SW 1271 (cell line): ENCODE results near the gene RSPO4.
"Not testable (repeated sequence)": the region's sequence is repeated elsewhere in the genome, so short reads cannot be mapped to it uniquely, and the experiment has no call there.

Experiments
- DNase-seq, 2 experiments: peaks; one replicate each; lab custom pipeline; 2025; lab: John Stamatoyannopoulos, UW

RSPO4 gene

DNA sequence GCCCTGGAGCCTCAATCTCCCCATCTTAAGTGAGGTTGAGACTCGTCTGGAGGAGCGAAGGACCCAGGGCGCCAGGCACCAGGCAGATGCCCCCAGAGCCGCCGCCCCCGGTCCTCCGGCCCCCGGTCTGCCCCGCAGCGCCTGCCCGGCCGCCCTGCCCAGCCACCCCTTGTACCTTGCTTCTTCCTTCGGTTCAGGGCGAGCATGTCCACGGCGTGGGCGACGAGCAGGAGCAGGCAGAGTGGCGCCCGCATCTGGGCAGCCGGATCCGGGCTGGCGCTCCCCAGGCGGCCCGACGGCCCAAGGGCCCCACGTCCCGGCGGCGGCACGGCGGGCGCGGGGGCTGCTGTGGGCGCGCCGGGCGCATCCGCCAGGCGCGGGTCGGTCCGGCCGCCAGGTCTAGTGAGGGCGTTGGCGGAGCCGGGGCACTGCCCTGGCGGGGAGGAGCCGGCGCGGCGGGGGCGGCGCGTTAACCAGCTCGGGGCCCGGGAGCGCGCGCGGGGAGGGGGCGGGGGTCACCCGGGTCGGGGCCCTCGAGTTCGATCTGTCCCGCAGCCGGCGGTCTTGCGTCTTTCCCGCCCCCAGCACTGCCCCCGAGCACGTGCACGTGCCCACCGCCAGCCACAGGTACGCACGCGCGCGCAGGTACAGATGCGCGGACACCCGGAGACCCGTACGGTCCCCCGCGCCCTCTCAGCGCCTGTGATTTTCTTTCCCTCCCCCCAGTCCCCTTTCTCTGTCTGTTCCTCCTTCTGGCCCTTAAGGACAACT is at the start of gene RSPO4:
Gene RSPO4, minus strand, starts transcription at position 401 of the 771 bp plus-strand sequence. Its CDS starts 147 bp downstream, at position 254.
- no peak for DNase-seq

DNA sequence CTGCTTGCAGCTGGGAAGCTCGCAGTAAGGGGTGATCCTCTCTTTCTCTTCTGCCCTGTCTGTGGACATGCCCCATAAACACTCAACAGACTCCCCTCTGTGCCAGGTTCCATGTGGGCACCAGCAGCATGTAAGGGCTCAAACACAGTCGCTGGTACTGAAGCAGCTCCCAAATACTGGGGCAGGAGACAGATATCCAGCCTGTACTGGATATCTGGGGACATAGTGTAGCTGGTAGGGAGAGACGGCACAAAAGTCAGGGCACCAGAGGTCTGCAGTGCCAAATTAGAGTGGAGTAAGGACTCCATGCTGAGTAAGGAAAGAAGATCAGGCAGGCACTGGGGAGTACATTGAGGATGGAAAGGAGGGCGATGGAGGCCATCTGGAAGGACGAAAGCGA is 48.3 kb upstream of the RSPO4 start:
- DNase-seq, result no peak

- DNase-seq, result no peak
Observed at GRCh38 chr20:1045860-1046418, 43.8 kb upstream of the RSPO4 start.

GRCh38 chr20:1041845-1042390 is 39.8 kb upstream of the RSPO4 start:
- DNase-seq, result no peak

DNA sequence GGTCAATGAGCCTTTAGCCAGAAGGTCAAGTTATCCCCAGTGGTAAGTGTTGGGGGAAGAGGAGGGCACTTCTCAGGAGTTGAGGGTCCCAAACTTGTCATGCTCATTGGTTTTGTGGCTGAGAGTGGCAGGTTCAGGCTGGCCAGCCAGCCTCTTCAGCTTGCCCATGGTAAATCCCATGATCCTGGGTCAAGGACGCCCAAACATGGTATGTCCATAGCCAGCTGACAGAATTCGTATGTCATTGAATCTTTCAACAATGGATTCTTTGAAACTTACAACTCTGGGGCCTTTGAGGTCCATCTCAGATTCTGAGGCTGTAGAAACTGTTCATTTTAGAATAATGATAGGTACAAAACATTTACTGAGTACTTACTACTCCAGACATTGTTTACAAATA is 36.1 kb upstream of the RSPO4 start:
- no peak for DNase-seq

DNA sequence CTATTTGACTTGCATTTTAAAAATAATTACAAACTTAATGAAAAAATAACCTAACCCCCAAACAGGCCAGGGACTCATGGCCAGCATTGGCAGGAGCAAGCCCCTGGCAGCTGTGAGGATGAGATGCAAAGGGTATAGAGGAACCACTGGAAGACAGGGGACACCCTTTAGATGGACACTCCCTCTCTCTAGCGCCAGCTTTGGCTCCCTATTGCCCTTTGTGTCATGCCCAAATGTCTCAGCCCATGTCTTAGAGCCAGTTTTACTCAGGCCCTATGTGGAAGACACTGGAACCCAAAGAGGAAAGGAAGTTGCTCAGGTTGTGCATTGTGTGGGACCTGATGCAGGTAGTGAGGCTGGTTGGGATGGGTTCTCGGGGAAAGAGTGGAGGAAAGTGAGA is 34.9 kb upstream of the RSPO4 start:
- DNase-seq, result no peak

- DNase-seq, result no peak
Observed at GRCh38 chr20:1035466-1035865, 33.4 kb upstream of the RSPO4 start.

DNA sequence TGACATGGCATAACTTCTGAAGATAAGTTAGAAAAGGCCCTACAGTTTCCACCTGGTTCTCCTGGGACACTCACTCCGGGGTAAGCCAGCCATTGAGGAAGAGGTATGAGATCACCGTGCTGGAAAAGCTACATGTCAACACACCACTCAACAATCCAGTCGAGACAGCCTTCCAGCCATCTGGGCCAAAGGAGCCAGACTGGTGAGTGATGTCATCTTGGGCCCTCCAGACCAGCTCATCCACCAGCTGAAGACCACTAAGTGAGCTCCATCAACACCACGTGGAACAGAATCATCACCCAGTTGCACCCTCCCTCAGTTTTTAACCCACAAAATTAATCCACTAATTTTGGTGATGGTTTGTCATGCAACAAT is 32.3 kb upstream of the RSPO4 start:
- no peak for DNase-seq

- DNase-seq, result no peak
Observed at GRCh38 chr20:1033751-1034414, 31.8 kb upstream of the RSPO4 start.

GRCh38 chr20:1029980-1030379 is 27.9 kb upstream of the RSPO4 start:
- DNase-seq, result no peak

DNA sequence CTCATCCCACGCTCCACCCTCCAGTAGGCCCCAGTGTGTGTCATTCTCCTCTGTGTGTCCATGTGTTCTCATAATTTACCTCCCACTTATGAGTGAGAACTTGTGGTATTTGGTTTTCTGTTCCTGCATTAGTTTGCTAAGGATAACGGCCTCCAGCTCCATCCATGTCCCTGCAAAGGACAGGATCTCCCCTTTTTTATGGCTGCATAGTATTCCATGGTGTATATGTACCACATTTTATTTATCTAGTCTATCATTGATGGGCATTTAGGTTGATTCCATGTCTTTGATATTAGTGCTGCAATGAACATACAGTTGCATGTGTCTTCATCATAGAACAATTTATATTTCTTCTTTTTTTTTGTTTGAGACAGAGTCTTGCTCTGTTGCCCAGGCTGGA is 24.1 kb upstream of the RSPO4 start:
- DNase-seq, result not testable (repeated sequence)

- DNase-seq, result no peak
Observed at GRCh38 chr20:1022871-1023270, 20.8 kb upstream of the RSPO4 start.

DNA sequence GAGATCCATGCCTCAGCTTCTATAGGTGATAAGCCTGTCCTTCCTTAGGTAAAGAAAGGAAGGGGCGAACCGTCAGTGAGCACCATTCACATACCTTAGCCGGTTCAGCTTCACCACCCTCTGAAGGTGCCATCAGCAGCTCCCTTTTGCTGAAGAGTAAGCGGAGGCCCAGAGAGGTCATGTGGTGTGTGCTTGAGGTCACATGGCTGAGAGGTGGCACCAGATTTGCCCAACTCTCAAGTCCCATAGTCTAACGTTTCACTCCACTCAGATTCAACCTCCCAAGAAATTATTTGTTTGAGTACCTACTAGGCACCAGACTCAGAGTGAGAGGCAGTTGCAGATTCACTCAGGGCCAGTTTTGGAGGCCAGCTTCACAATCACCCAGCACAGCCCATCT is 18.5 kb upstream of the RSPO4 start:
- DNase-seq, result no peak

DNA sequence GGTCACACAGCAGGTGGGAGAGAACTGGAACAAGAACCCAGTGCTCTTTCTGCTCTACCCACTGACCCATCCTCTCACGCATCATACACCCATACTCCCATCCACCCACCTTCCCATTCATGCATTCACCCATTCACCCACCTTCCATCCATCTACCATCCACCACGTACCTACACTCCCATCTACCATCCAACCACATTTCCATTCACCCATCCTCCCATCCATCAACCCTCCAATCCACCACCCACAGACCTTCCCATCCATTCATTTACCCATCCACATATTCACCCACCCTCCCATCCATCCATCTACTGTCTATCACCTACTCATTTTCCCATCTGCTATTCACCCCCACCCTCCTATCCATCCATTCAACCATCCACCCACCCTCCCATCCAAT is 17.2 kb upstream of the RSPO4 start:
- DNase-seq, result no peak

DNA sequence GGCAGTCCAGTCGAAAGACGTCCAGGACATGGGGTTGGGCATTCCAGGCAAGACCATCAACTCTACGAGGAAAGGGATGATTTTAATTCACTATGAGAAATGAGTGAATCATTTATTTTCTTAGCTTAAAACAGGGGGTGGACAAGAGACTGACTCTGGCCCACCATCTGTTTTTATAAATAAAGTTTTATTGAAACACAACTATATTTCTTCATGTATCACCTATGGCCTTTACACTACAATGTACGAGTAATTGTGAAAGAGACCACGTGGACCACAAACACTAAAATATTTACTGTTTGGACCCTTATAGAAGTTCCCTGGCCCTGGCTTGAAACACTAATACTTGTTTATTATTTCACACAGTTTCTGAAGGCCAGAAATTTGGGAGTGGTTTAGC is 15.6 kb upstream of the RSPO4 start:
- no peak for DNase-seq

GRCh38 chr20:1015181-1015580 is 13.1 kb upstream of the RSPO4 start:
- no peak for DNase-seq

DNA sequence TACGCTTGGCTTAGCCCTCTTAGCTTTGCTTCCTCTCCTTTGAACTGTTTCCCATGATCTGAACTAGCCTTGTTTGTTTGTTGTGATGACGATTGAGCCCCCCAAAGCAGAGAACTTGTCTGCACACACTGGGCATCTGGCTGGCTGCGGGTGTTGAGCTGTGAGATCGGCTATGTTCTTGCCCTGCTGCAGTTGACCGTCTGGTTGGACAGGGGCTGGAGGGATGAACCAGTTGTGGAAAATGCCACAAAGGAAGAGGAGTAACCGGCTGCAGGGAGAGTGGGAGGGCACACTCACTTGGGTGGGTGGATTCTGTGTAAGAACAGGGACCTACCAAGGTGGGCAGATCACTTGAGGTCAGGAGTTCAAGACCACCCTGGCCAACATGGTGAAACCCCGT is 12.4 kb upstream of the RSPO4 start:
- no peak for DNase-seq

- DNase-seq, result no peak
Observed at GRCh38 chr20:1013566-1014340, 11.6 kb upstream of the RSPO4 start.

DNA sequence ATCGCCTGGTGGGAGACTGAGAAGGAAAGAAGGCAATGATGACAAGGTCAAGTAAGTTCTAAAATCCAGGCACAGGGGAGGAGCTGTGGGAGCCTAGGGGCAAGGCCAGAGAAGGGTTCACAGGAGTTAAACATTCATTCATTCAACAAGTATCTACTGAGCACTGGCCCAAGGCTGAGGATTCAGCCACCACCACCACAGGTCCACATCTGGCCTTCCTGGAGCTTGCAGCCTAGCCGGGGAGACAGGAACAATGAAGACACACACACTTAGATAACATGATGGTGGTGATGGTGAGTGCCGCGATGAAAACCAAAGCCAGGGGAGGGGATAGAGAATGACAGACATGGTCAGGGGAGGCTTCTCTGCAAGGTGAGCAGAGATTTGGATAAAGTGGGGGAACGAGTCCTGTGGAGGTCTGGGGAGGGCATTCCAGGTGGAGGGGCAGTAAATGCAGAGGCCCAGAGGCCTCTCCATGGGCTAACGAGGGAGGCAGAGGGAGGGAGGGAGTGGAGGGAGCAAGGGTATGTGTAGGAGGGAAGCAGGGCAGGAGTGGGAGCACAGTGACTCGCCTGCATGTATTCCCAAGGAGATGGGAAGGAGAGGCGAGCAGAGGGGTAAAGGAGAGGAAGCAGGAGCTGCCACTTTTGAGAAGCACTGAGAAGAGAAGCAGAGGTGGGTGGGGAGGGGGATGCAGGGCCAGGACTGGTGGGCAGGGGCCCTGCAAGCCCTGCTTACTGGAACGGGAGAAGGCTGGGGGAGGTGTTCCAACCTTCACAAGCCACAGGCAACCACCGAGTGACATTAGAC is 10.5 kb upstream of the RSPO4 start:
- no peak for DNase-seq

DNA sequence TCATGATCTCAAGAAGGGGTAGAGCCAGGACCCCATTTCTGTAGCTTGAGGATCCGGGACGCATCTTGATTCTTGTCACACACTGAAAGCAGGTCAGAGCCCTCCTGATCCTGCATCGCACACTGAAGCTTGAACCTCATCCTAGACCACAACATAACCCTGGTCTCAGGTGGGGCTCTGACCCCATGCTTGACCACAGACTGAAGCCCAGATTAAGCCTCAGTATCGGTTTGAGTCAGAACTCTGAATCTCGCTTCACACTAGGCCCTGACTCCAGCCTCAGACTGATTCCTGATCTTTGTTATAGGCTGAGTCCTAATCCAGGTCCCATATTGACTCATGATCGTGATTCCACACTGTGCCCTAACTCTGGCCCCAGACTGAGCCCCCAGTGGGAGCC is 8.5 kb upstream of the RSPO4 start:
- DNase-seq, result no peak

GRCh38 chr20:1005452-1006027 is 3.4 kb upstream of the RSPO4 start:
- peak; percentile 24 to 52 for DNase-seq
